Neural progenitor cell (in vitro differentiated cells): ENCODE data around the gene HELQ.

Experiments
- EZH2 ChIP-seq: fragments of 200-600 bp; sonication (generic); IDR thresholded peaks from 2 replicates; pipeline ENCODE4 v1.6.1; 2017; ENCODE audit warnings: antibody characterized with exemption, mild to moderate bottlenecking, moderate library complexity
- TF ChIP-seq, protein P1 (sequence below): fragments of 200-600 bp; sonication (generic); IDR thresholded peaks from 2 replicates; pipeline ENCODE4 v1.5.1; 2017; ENCODE audit warnings: antibody characterized with exemption, mild to moderate bottlenecking

DNA sequence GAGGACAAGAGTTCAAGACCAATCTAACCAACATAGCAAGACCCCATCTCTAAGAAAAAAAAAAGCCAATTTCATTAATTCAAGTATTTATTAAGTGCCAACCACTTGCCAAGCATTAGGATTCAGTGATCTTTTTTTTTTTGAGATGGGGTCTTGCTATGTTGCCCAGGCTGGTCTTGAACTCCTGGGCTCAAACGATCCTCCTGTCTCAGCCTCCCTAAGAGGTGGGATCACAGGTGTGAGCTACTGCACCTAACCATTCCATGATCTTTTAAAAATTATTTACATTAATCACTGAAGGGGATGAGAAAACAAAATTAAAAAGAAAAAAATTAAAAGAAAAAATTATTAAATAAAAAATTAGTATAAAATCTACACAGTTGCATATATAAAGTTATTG, 24.4 kb downstream of the HELQ start:
- TF ChIP-seq, protein P1, sequence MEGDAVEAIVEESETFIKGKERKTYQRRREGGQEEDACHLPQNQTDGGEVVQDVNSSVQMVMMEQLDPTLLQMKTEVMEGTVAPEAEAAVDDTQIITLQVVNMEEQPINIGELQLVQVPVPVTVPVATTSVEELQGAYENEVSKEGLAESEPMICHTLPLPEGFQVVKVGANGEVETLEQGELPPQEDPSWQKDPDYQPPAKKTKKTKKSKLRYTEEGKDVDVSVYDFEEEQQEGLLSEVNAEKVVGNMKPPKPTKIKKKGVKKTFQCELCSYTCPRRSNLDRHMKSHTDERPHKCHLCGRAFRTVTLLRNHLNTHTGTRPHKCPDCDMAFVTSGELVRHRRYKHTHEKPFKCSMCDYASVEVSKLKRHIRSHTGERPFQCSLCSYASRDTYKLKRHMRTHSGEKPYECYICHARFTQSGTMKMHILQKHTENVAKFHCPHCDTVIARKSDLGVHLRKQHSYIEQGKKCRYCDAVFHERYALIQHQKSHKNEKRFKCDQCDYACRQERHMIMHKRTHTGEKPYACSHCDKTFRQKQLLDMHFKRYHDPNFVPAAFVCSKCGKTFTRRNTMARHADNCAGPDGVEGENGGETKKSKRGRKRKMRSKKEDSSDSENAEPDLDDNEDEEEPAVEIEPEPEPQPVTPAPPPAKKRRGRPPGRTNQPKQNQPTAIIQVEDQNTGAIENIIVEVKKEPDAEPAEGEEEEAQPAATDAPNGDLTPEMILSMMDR: no peak
- TF ChIP-seq EZH2: no peak
